IMR-90 (cell line): ENCODE results near the gene DNAH9. TPM values are rescaled to one million over a fixed set of nuclear protein-coding genes. Genes with fewer than 3 reads are reported as not detected.

Source experiments
- ATAC-seq: fragments of 200-7000 bp; cut with Tn5 transposase; 2 replicates; pipeline ENCODE4 v1.9.1; 2020; ENCODE audit warnings: low read depth, mild to moderate bottlenecking, moderate library complexity
- BruUV-seq: library from RNA; stranded (reverse); fragments of 400-500 nt; replicated peaks from 2 replicates; lab custom pipeline; 2021; lab: Mats Ljungman, UMichigan
- CTCF ChIA-PET: fragments of 300-600 bp; formaldehyde crosslinking; extraction: SDS; loops from one replicate; lab custom pipeline; 2021; ENCODE audit warnings: antibody characterized with exemption; lab: Yijun Ruan, JAX
- POLR2A ChIA-PET: fragments of 300-600 bp; sonication (Branson Sonifier 250); formaldehyde crosslinking; loops from one replicate; lab custom pipeline; 2022; ENCODE audit warnings: antibody characterized with exemption; ENCODE audit not compliant: unreplicated experiment; lab: Charles Lee
- DNase-seq: peaks from one replicate; pipeline ENCODE4 v3.0.0; 2013
- H2AFZ ChIP-seq: replicated peaks from 2 replicates; pipeline ENCODE3; 2013; ENCODE audit warnings: low read length, mild to moderate bottlenecking; ENCODE audit not compliant: poor library complexity
- H2AK5ac ChIP-seq: 2 replicates; pipeline ENCODE4 v1.6.1; 2013; ENCODE audit warnings: low read depth, low read length, inconsistent platforms
- H2AK9ac ChIP-seq: replicated peaks from 2 replicates; pipeline ENCODE3; 2013; ENCODE audit warnings: mild to moderate bottlenecking, low read depth, low read length, moderate library complexity; ENCODE audit not compliant: poor library complexity
- H2BK120ac ChIP-seq: 2 replicates; pipeline ENCODE4 v1.6.1; 2013; ENCODE audit warnings: low read depth, low read length, inconsistent platforms
- H2BK15ac ChIP-seq: 3 replicates; pipeline ENCODE4 v1.6.1; 2013; ENCODE audit warnings: low read depth, low read length, inconsistent platforms
- H2BK20ac ChIP-seq: 2 replicates; pipeline ENCODE4 v1.6.1; 2013; ENCODE audit warnings: low read depth, mild to moderate bottlenecking, inconsistent platforms, low read length, moderate library complexity
- H2BK5ac ChIP-seq: 2 replicates; pipeline ENCODE4 v1.6.1; 2013; ENCODE audit warnings: mild to moderate bottlenecking, low read depth, low read length, inconsistent platforms; ENCODE audit not compliant: poor library complexity, severe bottlenecking
- H3K14ac ChIP-seq: replicated peaks from 2 replicates; pipeline ENCODE4 v1.6.1; 2013; ENCODE audit warnings: low read depth, low read length, inconsistent platforms
- H3K18ac ChIP-seq: 2 replicates; pipeline ENCODE4 v1.6.1; 2013; ENCODE audit warnings: low read depth, low read length, control low read depth
- H3K23ac ChIP-seq: 2 replicates; pipeline ENCODE4 v1.6.1; 2013; ENCODE audit warnings: low read depth, low read length, inconsistent platforms
- H3K27ac ChIP-seq: 2 replicates; pipeline ENCODE4 v1.5.1; 2013; ENCODE audit warnings: mild to moderate bottlenecking, control low read depth, low read length; ENCODE audit not compliant: insufficient read depth
- H3K27me3 ChIP-seq: 2 replicates; pipeline ENCODE4 v1.6.1; 2013; ENCODE audit warnings: low read length; ENCODE audit not compliant: control insufficient read depth, insufficient read depth
- H3K36me3 ChIP-seq: 2 replicates; pipeline ENCODE4 v1.6.1; 2013; ENCODE audit warnings: low read length, mixed read lengths; ENCODE audit not compliant: control insufficient read depth, insufficient read depth
- H3K4ac ChIP-seq: 2 replicates; pipeline ENCODE4 v1.6.1; 2013; ENCODE audit warnings: low read depth, low read length, inconsistent platforms
- H3K4me1 ChIP-seq: 2 replicates; pipeline ENCODE4 v1.6.1; 2013; ENCODE audit warnings: low read length, mixed read lengths; ENCODE audit not compliant: control insufficient read depth, insufficient read depth
- H3K4me2 ChIP-seq: 2 replicates; pipeline ENCODE4 v1.6.1; 2013; ENCODE audit warnings: low read depth, mild to moderate bottlenecking, control low read depth, low read length, moderate library complexity
- H3K4me3 ChIP-seq: 2 replicates; pipeline ENCODE4 v1.5.1; 2013; ENCODE audit warnings: low read depth, mild to moderate bottlenecking, control low read depth, low read length, moderate library complexity; ENCODE audit not compliant: insufficient read depth
- H3K56ac ChIP-seq: 2 replicates; pipeline ENCODE4 v1.6.1; 2013; ENCODE audit warnings: low read length, inconsistent platforms; ENCODE audit not compliant: insufficient read depth; ENCODE audit errors: extremely low read depth
- H3K79me1 ChIP-seq, 2 experiments: 2 replicates each; pipeline ENCODE4 v1.6.1; 2013; ENCODE audit warnings: low read length in 2 of 2, inconsistent platforms in 1 of 2, low read depth in 1 of 2
- H3K9ac ChIP-seq: 2 replicates; pipeline ENCODE4 v1.6.1; 2013; ENCODE audit warnings: low read depth, low read length, control low read depth
- H3K9me1 ChIP-seq: 2 replicates; pipeline ENCODE4 v1.6.1; 2013; ENCODE audit warnings: low read length, inconsistent platforms; ENCODE audit not compliant: insufficient read depth
- H3K9me3 ChIP-seq: 2 replicates; pipeline ENCODE4 v1.6.1; 2013; ENCODE audit warnings: low read length; ENCODE audit not compliant: control insufficient read depth, insufficient read depth
- H4K20me1 ChIP-seq: 2 replicates; pipeline ENCODE4 v1.6.1; 2013; ENCODE audit warnings: low read length, inconsistent platforms; ENCODE audit not compliant: insufficient read depth
- H4K5ac ChIP-seq: 2 replicates; pipeline ENCODE4 v1.6.1; 2013; ENCODE audit warnings: mild to moderate bottlenecking, low read depth, low read length, control low read depth
- H4K8ac ChIP-seq, 2 experiments: 2 replicates each; pipeline ENCODE4 v1.6.1; 2013; ENCODE audit warnings: low read depth in 2 of 2, low read length in 2 of 2, control low read depth in 1 of 2, inconsistent platforms in 1 of 2
- H4K91ac ChIP-seq: 2 replicates; pipeline ENCODE4 v1.6.1; 2013; ENCODE audit warnings: low read depth, low read length, inconsistent platforms; ENCODE audit not compliant: insufficient read depth
- RCOR1 ChIP-seq: IDR thresholded peaks from 2 replicates; pipeline ENCODE4 v1.6.1; 2012; ENCODE audit warnings: mild to moderate bottlenecking, low read length, improper control_type of control experiment; ENCODE audit not compliant: insufficient replicate concordance
- RFX5 ChIP-seq: IDR thresholded peaks from 2 replicates; pipeline ENCODE4 v1.8.0; 2012; ENCODE audit warnings: low read depth, mild to moderate bottlenecking, low read length, moderate library complexity
- WGBS, 2 experiments: methylation state at CpG; one replicate each; pipeline versions ENCODE4 v1.1.5 to v1.1.7; 2013; ENCODE audit warnings: missing lambda C conversion rate in 2 of 2; ENCODE audit not compliant: insufficient read length in 1 of 2; ENCODE audit errors: extremely low coverage in 2 of 2; 5-methylcytosine and 5-hydroxymethylcytosine counted together
- dilution Hi-C: fragments of 300-500 bp; cut with HindIII; formaldehyde crosslinking; loops from one replicate; pipeline ENCODE4 v1.14.3; 2018; ENCODE audit warnings: low sequenced_read_pairs; ENCODE audit not compliant: unreplicated experiment
- in situ Hi-C: fragments of 300-500 bp; cut with MboI; formaldehyde crosslinking; loops from 3 replicates; pipeline ENCODE4 v1.14.3; 2019; ENCODE audit warnings: low sequenced_read_pairs, inconsistent platforms, mixed read lengths
- intact Hi-C: fragments of 100-400 bp; cut with micrococcal nuclease; formaldehyde crosslinking; loops from 2 replicates; pipeline ENCODE4 v1.10.0; 2022
- polyA plus RNA-seq, 3 experiments: library from polyadenylated mRNA; depleted of rRNA; stranded (reverse); fragments of >200 nt; gene quantifications; 2 replicates each; pipeline ENCODE4 v1.2.3, GENCODE V29; 2012; ENCODE audit warnings: low replicate concordance in 1 of 3
- total RNA-seq: library from RNA; depleted of rRNA; stranded (reverse); fragments of >200 nt; gene quantifications from 2 replicates; pipeline ENCODE4 v1.2.3, GENCODE V29; 2012

DNAH9 gene
- total and polyA plus RNA-seq, 2 of the 4 experiments (the other 2 are of a cell fraction), result not detected

- H4K5ac ChIP-seq, result no peak overlapping the region
- no peak overlapping the region for H2AK9ac ChIP-seq
- no peak overlapping the region for H4K91ac ChIP-seq
- no TSS peak for BruUV-seq
- H3K23ac ChIP-seq, result no peak overlapping the region
- TF ChIP-seq RCOR1 (no peak), RFX5 (no peak)
- H2AFZ ChIP-seq, result no peak overlapping the region
- H3K4me1 ChIP-seq, result no peaks in the 10 kb centered on the region
- no peaks in the 10 kb centered on the region for H3K27me3 ChIP-seq
- H3K4ac ChIP-seq, result no peak overlapping the region
- H3K4me3 ChIP-seq, result no peak overlapping the region
- no peak overlapping the region for H2BK15ac ChIP-seq
- WGBS, 2 experiments, result 96% methylated on average over 3 of the region's 10 CpGs; no CpG with 5 or more reads in 1 of the 2 experiments
- ATAC-seq (no peak), DNase-seq (no peak)
- H2AK5ac ChIP-seq, result no peak overlapping the region
- dilution Hi-C loops (no loop called here), in situ Hi-C loops (no loop called here), intact Hi-C loops (no loop called here)
- no peak overlapping the region for H3K14ac ChIP-seq
- H2BK5ac ChIP-seq, result no peak overlapping the region
- no peaks in the 10 kb centered on the region for H3K9me1 ChIP-seq
- peaks cover 66% of the 10 kb centered on the region for H3K9me3 ChIP-seq
- no peak overlapping the region for H4K8ac ChIP-seq
- no peaks in the 10 kb centered on the region for H3K36me3 ChIP-seq
- H3K18ac ChIP-seq, result no peak overlapping the region
- no peak overlapping the region for H2BK120ac ChIP-seq
- no peak overlapping the region for H3K56ac ChIP-seq
- no peaks in the 10 kb centered on the region for H4K20me1 ChIP-seq
- no peak overlapping the region for H2BK20ac ChIP-seq
- no peak overlapping the region for H3K4me2 ChIP-seq
- H3K79me1 ChIP-seq, result no peaks in the 10 kb centered on the region
- ChIA-PET CTCF (no interaction called here), POLR2A (no interaction called here)
- no peak overlapping the region for H3K27ac ChIP-seq
- H3K9ac ChIP-seq, result no peak overlapping the region
Measured at GRCh38 chr17:11558681-11559234, 39.5 kb upstream of the DNAH9 start.
